HepG2 (cell line): ENCODE data around the gene CALHM5. TPM values are rescaled to one million over a fixed set of nuclear protein-coding genes. Genes with fewer than 3 reads are reported as not detected.

Experiments
- ARHGAP35 ChIP-seq: sonication (generic); formaldehyde crosslinking; IDR thresholded peaks from 2 replicates; pipeline ENCODE4 v1.9.0; 2022; ENCODE audit warnings: mild to moderate bottlenecking, inconsistent platforms, moderate library complexity, missing genetic modification reagents, borderline replicate concordance
- CBX1 ChIP-seq: IDR thresholded peaks from one replicate; pipeline ENCODE4 v1.6.1; 2016; ENCODE audit warnings: antibody characterized with exemption, low read depth
- CCAR2 ChIP-seq: fragments of 200-400 bp; formaldehyde crosslinking; optimal IDR thresholded peaks from 2 replicates; pipeline ENCODE3; 2018; ENCODE audit warnings: low read depth, mild to moderate bottlenecking, low read length, moderate library complexity
- CENPT ChIP-seq: sonication (generic); formaldehyde crosslinking; IDR thresholded peaks from 2 replicates; pipeline ENCODE4 v1.8.0; 2022; ENCODE audit warnings: low read depth, mild to moderate bottlenecking, moderate library complexity, missing genetic modification reagents
- EEA1 ChIP-seq: sonication (generic); formaldehyde crosslinking; IDR thresholded peaks from 2 replicates; pipeline ENCODE4 v1.5.1; 2020; ENCODE audit warnings: mild to moderate bottlenecking, missing genetic modification reagents, borderline replicate concordance
- ELF1 ChIP-seq: sonication (generic); formaldehyde crosslinking; IDR thresholded peaks from 2 replicates; pipeline ENCODE4 v1.4.0; 2020; ENCODE audit warnings: missing genetic modification reagents
- HBP1 ChIP-seq: IDR thresholded peaks from 2 replicates; pipeline ENCODE4 v1.6.1; 2016; ENCODE audit warnings: low read depth, control low read depth
- NAIF1 ChIP-seq: sonication (generic); formaldehyde crosslinking; IDR thresholded peaks from 2 replicates; pipeline ENCODE4 v1.5.0; 2020; ENCODE audit warnings: mild to moderate bottlenecking, missing genetic modification reagents, borderline replicate concordance
- POLR2G ChIP-seq: fragments of 200-400 bp; formaldehyde crosslinking; IDR thresholded peaks from 2 replicates; pipeline ENCODE4 v1.6.1; 2018; ENCODE audit warnings: mild to moderate bottlenecking, low read depth, low read length, moderate library complexity
- RFXANK ChIP-seq: IDR thresholded peaks from 2 replicates; pipeline ENCODE4 v1.6.1; 2016
- RNF219 ChIP-seq: sonication (generic); formaldehyde crosslinking; IDR thresholded peaks from 2 replicates; pipeline ENCODE4 v1.5.0; 2020; ENCODE audit warnings: mild to moderate bottlenecking, missing genetic modification reagents
- SNAI1 ChIP-seq: sonication (generic); formaldehyde crosslinking; IDR thresholded peaks from 2 replicates; pipeline ENCODE4 v1.5.0; 2020; ENCODE audit warnings: mild to moderate bottlenecking, missing genetic modification reagents, borderline replicate concordance
- SRY ChIP-seq: sonication (generic); formaldehyde crosslinking; IDR thresholded peaks from 2 replicates; pipeline ENCODE4 v1.8.0; 2022; ENCODE audit warnings: mild to moderate bottlenecking, missing genetic modification reagents
- U2AF2 ChIP-seq: fragments of 200-400 bp; formaldehyde crosslinking; IDR thresholded peaks from 2 replicates; pipeline ENCODE4 v1.6.1; 2017; ENCODE audit warnings: low read depth, mild to moderate bottlenecking, low read length
- ZBTB34 ChIP-seq: sonication (generic); formaldehyde crosslinking; IDR thresholded peaks from 2 replicates; pipeline ENCODE4 v1.8.0; 2022; ENCODE audit warnings: mild to moderate bottlenecking, missing genetic modification reagents
- ZBTB39 ChIP-seq: sonication (generic); formaldehyde crosslinking; IDR thresholded peaks from 2 replicates; pipeline ENCODE4 v1.5.0; 2020; ENCODE audit warnings: missing genetic modification reagents
- ZFP36L1 ChIP-seq: sonication (generic); formaldehyde crosslinking; IDR thresholded peaks from 2 replicates; pipeline ENCODE4 v1.8.0; 2022; ENCODE audit warnings: mild to moderate bottlenecking, missing genetic modification reagents, moderate library complexity
- ZNF136 ChIP-seq: sonication (generic); formaldehyde crosslinking; IDR thresholded peaks from 2 replicates; pipeline ENCODE4 v1.8.1; 2022; ENCODE audit warnings: low read depth, mild to moderate bottlenecking, moderate library complexity, missing genetic modification reagents
- ZNF362 ChIP-seq: sonication (generic); formaldehyde crosslinking; IDR thresholded peaks from 2 replicates; pipeline ENCODE4 v1.4.0; 2020; ENCODE audit warnings: missing genetic modification reagents, mild to moderate bottlenecking, borderline replicate concordance
- ZNF562 ChIP-seq: sonication (generic); formaldehyde crosslinking; IDR thresholded peaks from 2 replicates; pipeline ENCODE4 v1.8.0; 2022; ENCODE audit warnings: missing genetic modification reagents, borderline replicate concordance
- ZNF713 ChIP-seq: sonication (generic); formaldehyde crosslinking; IDR thresholded peaks from 2 replicates; pipeline ENCODE4 v1.4.0; 2020; ENCODE audit warnings: mild to moderate bottlenecking, missing genetic modification reagents
- polyA plus RNA-seq, 8 experiments: library from polyadenylated mRNA; depleted of rRNA in 3 of 8; stranded (reverse) in 7 of 8; unstranded in 1 of 8; fragments of >200 nt; fragmentation: Illumina TruSeq in 4 of 8; extraction: Trizol in 4 of 8; gene quantifications; 2 replicates each; pipeline versions ENCODE4 v1.2.1 to v1.2.3, GENCODE V29; 2011 to 2016; ENCODE audit warnings: low read depth in 4 of 8, missing spikeins in 1 of 8, mixed read lengths in 1 of 8; ENCODE audit not compliant: insufficient read depth in 1 of 8
- total RNA-seq, 5 experiments: library from RNA; depleted of rRNA; stranded (reverse); fragments of >200 nt; fragmentation: Illumina TruSeq; extraction: Trizol; gene quantifications; 2 replicates each; pipeline ENCODE4 v1.2.3, GENCODE V29; 2016; ENCODE audit warnings: low read depth in 1 of 5

Gene CALHM5
- total and polyA plus RNA-seq, 2 of the 13 experiments (the other 11 are each of a cell fraction or from before 2014, with no cell fraction given) = not detected

GRCh38 chr6:116570856-116571682 is 59.6 kb downstream of the CALHM5 start, which contains the start of gene RWDD1 (continued):
- TF ChIP-seq HBP1 (peak; percentile 40), ZNF713 (CRISPR knock-in tag) (no peak), ARHGAP35 (peak; percentile 96; the same call in 1 of the 2 replicates), ZNF362 (CRISPR knock-in tag) (peak; percentile 55; the same call in 1 of the 2 replicates), CENPT (CRISPR knock-in tag) (0 out of 2 replicates have a peak, but pooled peaks have one; percentile 21), ZFP36L1 (CRISPR knock-in tag) (peak; percentile 82; the same call in 1 of the 2 replicates), RFXANK (peak; percentile 95), CBX1 (peak; percentile 96), NAIF1 (CRISPR knock-in tag) (peak; percentile 97), ZBTB34 (CRISPR knock-in tag) (peak; percentile 95; the same call in 1 of the 2 replicates), CCAR2 (no peak), ELF1 (peak; percentile 93), ZNF136 (peak; percentile 46), SNAI1 (CRISPR knock-in tag) (no peak), POLR2G (peak; percentile 95), ZNF562 (CRISPR knock-in tag) (no peak), ZBTB39 (no peak), RNF219 (no peak), EEA1 (peak; percentile 95), U2AF2 (no peak), SRY (CRISPR knock-in tag) (peak; percentile 91)
